ENCODE results near the gene RBMX.
"Not testable (repeated sequence)": the region's sequence is repeated elsewhere in the genome, so short reads cannot be mapped to it uniquely, and the experiment has no call there.

Gene RBMX

GRCh38 chrX:136880452-136881013 is at the start of gene RBMX:
TSS of gene RBMX (minus strand) at chrX:136880725. CDS start at chrX:136879427, 1,298 bp downstream.
- peak; percentile 93 for DNase-seq (ENCODE audit: low spot score)

DNA sequence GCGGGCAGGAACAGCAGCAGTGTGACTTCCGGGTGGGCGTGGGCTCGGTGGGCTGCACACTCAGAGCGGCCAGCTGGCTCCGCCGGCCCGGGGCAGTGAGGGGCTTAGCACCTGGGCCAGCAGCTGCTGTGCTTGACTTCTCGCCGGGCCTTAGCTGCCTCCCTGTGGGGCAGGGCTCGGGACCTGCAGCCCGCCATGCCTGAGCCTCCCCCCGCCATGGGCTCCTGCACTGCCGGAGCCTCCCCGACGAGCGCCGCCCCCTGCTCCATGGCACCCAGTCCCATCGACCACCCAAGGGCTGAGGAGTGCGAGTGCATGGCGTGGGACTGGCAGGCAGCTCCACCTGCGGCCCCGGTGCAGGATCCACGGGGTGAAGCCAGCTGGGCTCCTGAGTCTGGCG is 40.9 kb upstream of the RBMX start:
- DNase-seq (ENCODE audit: low spot score): not testable (repeated sequence)

- DNase-seq (ENCODE audit: low spot score): no peak
Measured at GRCh38 chrX:136920001-136920400, 39.5 kb upstream of the RBMX start.

DNA sequence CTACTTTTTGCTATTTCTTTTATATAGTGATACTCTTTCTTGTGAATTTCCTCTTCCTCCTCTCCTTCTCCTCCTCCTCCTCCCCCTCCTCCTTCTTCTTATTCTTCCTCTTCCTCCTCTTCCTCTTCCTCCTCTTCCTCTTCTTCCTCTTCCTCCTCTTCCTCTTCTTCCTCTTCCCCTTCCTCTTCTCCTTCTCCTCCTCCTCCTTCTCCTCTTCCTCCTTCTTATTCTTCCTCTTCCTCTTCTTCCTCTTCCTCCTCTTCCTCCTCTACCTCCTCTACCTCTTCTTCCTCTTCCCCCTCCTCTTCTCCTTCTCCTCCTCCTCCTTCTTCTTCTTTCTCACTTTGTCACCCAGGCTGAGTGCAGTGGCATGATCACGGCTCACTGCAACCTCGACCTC is 36.3 kb upstream of the RBMX start:
- no peak for DNase-seq (ENCODE audit: low spot score)

DNA sequence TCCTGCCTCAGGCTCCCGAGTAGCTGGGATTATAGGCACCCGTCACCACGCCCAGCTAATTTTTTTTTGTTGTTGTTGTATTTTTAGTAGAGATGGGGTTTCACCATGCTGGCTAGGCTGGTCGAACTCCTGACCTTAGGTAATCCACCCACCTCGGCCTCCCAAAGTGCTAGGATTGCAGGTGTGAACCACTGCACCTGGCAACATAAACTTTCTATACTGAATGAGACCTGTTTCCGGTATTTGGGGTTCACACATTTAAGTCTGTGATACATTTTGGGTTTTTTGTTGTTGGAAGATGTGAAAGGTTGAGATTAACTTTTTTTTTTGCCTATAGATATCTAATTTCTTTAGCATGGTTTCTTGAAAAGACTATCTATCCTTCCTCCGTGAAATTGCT is 31.1 kb upstream of the RBMX start:
- DNase-seq (ENCODE audit: low spot score): not testable (repeated sequence)

- no peak for DNase-seq (ENCODE audit: low spot score)
Measured at GRCh38 chrX:136911253-136911652, 30.7 kb upstream of the RBMX start.

- DNase-seq (ENCODE audit: low spot score): no peak
Measured at GRCh38 chrX:136910565-136911035, 30.1 kb upstream of the RBMX start.

DNA sequence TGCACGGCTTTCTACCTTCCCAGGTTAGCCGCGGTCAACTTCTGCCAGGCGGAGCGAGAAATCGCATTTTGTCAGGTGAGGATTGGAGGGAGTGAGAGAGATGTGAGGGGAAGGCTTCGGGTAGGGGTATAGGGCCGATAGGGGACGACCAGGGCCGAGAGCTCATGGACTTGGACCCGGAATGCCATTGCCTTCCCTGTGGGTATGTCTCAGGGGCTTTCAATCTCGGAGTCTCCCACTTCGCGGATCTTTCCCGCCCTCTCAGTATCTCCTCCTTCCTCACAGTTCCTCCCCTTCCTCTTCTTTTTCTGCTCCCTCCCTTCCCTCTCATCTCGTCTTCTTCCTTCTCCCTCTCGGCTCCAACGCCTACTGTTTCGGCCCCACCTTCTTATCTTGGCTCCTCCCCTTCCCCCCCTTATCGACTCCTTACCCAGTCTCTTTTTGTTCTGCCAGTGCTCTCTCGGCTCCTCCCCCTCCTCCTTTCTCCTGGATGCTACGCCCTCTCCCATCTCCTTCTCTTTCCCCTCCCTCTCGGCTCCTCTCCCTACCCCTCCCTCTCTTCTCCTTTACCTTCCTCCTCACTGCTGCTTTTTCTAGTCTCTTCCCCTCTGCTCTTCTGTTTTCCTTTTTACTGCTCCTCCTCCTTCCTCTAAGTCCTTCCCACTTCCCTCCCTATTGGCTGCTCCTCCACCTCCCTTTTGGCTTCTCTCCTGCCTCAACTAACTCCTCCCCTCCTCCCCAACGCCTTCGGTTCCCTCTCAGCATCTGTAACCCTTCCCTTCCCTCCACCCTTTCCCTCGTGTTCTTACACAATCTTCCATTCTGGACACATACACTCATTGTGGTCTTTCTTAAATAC is 29.4 kb upstream of the RBMX start:
- DNase-seq (ENCODE audit: low spot score): peak; percentile 62

GRCh38 chrX:136909119-136909705 is 28.7 kb upstream of the RBMX start:
- DNase-seq (ENCODE audit: low spot score): peak; percentile 90

GRCh38 chrX:136907621-136908020 is 27.1 kb upstream of the RBMX start:
- DNase-seq (ENCODE audit: low spot score): no peak

DNA sequence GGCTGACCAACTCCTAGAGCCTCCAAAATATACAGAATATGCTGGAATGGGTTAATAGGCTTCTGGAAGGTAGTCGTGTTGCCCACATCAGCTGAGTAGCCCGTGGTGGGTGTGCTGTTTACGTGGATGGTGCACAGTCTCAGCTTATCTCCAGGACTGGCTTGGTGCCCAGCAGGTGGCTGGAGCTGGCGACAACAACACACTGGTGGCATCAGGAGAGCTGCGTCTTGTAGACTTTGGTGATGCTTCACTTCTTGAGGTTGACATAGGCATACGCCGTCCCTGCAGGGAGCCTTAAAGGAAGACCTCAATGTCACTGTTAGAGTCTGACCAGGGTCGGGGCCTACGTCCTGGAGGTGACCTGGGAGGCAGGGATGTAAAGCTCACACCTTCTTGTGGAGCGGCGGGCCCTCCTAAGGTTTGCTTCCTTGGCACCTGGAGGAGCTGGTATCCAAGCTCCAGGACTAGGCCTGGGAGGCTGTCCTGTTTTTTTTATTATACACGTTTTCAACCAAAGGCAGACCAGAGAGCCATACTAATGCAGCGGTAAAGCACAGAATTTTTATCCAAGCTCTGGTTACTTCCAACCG is 26.5 kb upstream of the RBMX start:
- no peak for DNase-seq (ENCODE audit: low spot score)

DNA sequence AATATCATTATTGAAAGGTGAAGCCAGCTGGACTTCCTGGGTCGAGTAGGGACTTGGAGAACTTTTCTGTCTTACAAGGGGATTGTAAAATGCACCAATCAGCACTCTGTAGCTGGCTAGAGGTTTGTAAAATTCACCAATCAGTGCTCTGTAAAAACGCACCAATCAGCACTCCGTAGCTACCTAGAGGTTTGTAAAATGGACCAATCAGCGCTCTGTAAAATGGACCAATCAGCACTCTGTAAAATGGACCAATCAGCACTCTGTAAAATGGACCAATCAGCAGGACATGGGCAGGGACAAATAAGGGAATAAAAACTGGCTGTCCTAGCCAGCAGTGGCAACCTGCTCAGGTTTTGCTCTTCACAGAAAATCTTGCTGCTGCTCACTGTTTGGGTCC is 23.5 kb upstream of the RBMX start:
- DNase-seq (ENCODE audit: low spot score): not testable (repeated sequence)

- not testable (repeated sequence) for DNase-seq (ENCODE audit: low spot score)
Measured at GRCh38 chrX:136900071-136900470, 19.5 kb upstream of the RBMX start.

DNA sequence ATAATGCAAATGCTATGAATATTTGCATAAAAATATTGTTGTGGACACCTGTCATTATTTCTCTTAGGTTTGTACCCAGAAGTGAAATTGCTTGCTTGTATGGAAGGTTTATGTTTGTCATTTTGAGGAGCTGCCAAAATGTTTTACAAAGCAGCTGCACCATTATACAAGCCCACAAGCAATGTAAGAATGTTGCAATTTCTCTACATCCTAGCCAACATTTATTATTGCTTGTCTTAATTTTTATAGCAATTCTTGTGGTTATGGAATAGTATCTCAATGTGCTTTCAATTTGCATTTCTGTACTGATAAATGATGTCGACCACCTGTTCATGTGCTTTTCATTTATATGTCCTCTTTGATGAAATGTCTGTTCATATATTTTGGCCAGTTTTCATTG is 18.7 kb upstream of the RBMX start:
- no peak for DNase-seq (ENCODE audit: low spot score)

DNA sequence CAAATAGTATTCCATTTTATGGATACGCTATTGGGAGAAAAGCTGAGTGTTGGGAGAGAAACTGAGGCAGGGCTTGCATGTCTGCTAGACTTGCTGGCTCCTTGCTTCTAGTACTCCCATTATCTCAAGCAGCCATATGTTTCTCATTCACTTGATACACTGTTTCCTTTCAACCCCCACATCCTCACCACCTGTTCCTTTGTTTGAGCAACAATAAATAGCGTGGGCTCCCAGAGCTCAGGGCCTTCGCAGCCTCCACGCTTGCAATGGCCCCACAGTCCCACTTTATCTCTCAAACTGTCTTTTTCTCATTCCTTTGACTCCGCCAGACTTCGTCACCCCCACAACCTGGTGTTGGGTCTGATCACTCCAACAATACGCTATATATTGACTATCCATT is 18.2 kb upstream of the RBMX start:
- not testable (repeated sequence) for DNase-seq (ENCODE audit: low spot score)

- DNase-seq (ENCODE audit: low spot score): no peak
Measured at GRCh38 chrX:136896121-136896914, 15.8 kb upstream of the RBMX start.

- DNase-seq (ENCODE audit: low spot score): no peak
Measured at GRCh38 chrX:136892412-136892811, 11.9 kb upstream of the RBMX start.

- DNase-seq (ENCODE audit: low spot score): not testable (repeated sequence)
Measured at GRCh38 chrX:136890596-136890995, 10.1 kb upstream of the RBMX start.

DNA sequence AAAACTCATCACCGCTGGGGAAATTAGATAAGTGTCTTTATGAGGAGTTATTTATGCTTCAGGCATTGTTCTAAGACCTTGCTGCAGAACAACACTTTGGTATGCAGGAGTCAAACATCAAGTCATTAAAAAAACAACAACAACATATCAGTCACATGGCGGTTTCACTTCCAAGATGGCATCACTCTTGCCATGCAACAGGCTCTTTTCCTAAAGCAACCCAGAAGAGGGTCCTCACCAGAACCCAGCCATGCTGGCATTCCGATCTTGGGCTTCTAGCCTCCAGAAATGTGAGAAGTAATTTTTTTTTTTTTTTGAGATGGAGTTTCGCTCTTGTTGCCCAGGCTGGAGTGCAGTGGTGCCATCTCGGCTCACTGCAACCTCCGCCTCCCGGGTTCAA is 8.7 kb upstream of the RBMX start:
- DNase-seq (ENCODE audit: low spot score): no peak

- DNase-seq (ENCODE audit: low spot score): peak; percentile 13
Measured at GRCh38 chrX:136880003-136880451, 498 bp downstream of the RBMX start.

DNA sequence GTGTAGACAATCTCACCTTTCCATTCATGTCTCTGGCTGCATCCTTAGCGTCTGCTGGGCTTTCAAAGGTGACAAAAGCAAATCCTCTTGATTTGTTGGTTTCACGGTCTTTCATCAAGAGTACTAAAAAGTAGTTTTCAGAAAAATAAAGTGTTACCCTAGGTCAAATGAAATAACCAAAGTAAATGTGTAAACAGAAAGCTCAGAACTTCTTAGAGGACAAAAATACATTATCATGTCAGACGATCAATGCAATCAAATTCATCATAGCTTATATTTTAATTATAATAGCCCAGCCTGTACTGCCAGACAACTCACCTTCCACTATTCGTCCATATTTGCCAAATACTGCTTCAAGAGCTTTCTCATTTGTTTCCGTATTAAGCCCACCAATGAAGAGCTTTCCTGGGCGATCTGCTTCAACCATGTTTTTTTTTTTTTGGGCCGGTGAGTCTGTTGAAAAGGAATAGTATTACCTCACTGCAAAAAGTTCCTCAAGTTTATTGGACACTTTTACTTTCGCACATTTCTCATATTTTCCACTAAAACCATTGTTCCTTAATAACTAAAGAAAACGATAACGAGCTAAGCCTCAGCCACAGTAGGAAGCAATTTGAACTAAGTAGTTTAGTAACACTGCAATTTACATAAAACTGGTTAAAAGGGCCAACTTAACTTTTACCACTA is 1.4 kb downstream of the RBMX start:
- no peak for DNase-seq (ENCODE audit: low spot score)

All from germinal center (tissue), 1 donor.